Neural cell (in vitro differentiated cells): ENCODE measurements around the gene SRCIN1.

Source experiments
- CTCF ChIP-seq: fragments of 450-650 bp; IDR thresholded peaks from 2 replicates; pipeline ENCODE4 v1.5.1; 2014; ENCODE audit warnings: antibody characterized with exemption, mild to moderate bottlenecking, moderate library complexity; ENCODE audit not compliant: poor library complexity, severe bottlenecking
- EP300 ChIP-seq: fragments of 450-650 bp; conservative IDR thresholded peaks from 2 replicates; pipeline ENCODE4 v1.6.1; 2014; ENCODE audit warnings: antibody characterized with exemption, mild to moderate bottlenecking, moderate library complexity; ENCODE audit not compliant: poor library complexity, severe bottlenecking
- EZH2 ChIP-seq: fragments of 200-600, 300-800 bp; shearing (Covaris generic), sonication (generic); IDR thresholded peaks from 2 replicates; pipeline ENCODE4 v1.6.1; 2014; ENCODE audit warnings: antibody characterized with exemption, low read length, borderline replicate concordance, mild to moderate bottlenecking; ENCODE audit not compliant: insufficient read depth, poor library complexity, severe bottlenecking
- POLR2AphosphoS5 ChIP-seq: IDR thresholded peaks from 2 replicates; pipeline ENCODE4 v1.6.1; 2012
- SMC3 ChIP-seq: fragments of 450-650 bp; conservative IDR thresholded peaks from 2 replicates; pipeline ENCODE4 v1.6.1; 2014; ENCODE audit warnings: antibody characterized with exemption, mild to moderate bottlenecking, moderate library complexity; ENCODE audit not compliant: poor library complexity
- TAF1 ChIP-seq: IDR thresholded peaks from 2 replicates; pipeline ENCODE4 v1.6.1; 2012; ENCODE audit warnings: low read depth

GRCh38 chr17:38586788-38587187 is 19.0 kb downstream of the SRCIN1 start:
- TF ChIP-seq POLR2AphosphoS5 (no peak), CTCF (no peak), TAF1 (no peak), EP300 (no peak), EZH2 (no peak), SMC3 (no peak)
